Inflammatory macrophage (primary cell): Measurements from ENCODE around the gene SGO2.
A peak's percentile ranks its signal among the peaks of the same experiment; 100 is the strongest.

ENCODE experiments used
- DNase-seq, 2 donors: peaks; one replicate each; pipeline ENCODE4 v3.0.0-alpha.2; 2020 to 2022
- total RNA-seq, 18 experiments: gene quantifications; one replicate each; lab custom pipeline; 2026; ENCODE audit warnings: mixed read lengths in 6 of 18, inconsistent platforms in 2 of 18; lab: John Stamatoyannopoulos, UW

The SGO2 gene, protein sequence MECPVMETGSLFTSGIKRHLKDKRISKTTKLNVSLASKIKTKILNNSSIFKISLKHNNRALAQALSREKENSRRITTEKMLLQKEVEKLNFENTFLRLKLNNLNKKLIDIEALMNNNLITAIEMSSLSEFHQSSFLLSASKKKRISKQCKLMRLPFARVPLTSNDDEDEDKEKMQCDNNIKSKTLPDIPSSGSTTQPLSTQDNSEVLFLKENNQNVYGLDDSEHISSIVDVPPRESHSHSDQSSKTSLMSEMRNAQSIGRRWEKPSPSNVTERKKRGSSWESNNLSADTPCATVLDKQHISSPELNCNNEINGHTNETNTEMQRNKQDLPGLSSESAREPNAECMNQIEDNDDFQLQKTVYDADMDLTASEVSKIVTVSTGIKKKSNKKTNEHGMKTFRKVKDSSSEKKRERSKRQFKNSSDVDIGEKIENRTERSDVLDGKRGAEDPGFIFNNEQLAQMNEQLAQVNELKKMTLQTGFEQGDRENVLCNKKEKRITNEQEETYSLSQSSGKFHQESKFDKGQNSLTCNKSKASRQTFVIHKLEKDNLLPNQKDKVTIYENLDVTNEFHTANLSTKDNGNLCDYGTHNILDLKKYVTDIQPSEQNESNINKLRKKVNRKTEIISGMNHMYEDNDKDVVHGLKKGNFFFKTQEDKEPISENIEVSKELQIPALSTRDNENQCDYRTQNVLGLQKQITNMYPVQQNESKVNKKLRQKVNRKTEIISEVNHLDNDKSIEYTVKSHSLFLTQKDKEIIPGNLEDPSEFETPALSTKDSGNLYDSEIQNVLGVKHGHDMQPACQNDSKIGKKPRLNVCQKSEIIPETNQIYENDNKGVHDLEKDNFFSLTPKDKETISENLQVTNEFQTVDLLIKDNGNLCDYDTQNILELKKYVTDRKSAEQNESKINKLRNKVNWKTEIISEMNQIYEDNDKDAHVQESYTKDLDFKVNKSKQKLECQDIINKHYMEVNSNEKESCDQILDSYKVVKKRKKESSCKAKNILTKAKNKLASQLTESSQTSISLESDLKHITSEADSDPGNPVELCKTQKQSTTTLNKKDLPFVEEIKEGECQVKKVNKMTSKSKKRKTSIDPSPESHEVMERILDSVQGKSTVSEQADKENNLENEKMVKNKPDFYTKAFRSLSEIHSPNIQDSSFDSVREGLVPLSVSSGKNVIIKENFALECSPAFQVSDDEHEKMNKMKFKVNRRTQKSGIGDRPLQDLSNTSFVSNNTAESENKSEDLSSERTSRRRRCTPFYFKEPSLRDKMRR
- total RNA-seq, result 4.4 to 40.9 (median 18.8) reads per million in 18 experiments

DNA sequence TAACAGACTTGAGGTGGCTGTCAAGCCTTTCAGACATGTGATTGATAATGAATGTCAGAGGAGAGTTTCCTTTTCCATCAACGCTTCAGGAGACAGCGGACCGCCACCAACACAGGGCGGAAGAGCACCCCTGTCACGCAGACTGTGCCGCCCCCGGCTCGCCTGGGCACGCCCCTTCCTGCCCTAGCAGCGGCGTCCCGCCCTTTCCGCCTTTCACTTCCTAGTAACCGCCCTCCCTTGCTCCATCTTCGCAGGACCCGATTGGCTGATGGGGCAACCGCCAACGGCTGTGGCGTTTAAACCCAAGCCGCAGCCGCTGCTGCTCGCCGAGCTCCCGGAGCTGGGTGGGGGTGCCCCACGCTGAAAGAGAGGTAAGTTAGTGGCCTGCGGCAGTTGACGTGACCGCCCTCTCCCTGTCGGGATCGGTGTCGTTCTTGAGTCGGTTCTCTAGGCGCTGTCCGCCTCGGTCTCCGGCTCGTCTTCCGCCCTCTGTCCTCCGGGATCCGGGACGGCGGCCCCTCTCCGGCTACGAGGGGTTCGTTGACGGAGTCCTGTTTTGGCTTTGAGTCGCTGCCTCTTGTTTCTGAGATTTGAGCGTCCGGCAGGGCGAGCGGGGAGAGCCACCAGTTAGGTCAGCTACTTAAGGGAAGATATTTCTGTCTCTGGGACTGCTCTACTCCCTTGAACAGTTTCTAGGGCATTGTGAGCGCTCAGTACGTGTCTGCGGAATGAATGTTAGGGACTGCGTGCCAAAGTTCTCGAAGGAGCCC lies at the start of gene SGO2:
Gene SGO2, plus strand, starts transcription at position 326 of the 770 bp plus-strand sequence. CDS start 6,769 bp downstream, outside the sequence.
- DNase-seq, result peak; percentile 97

GRCh38 chr2:200476836-200477235 lies 49.2 kb upstream of the SGO2 start:
- DNase-seq, result no peak

GRCh38 chr2:200477667-200478131 lies 48.3 kb upstream of the SGO2 start:
- no peak for DNase-seq

GRCh38 chr2:200479692-200480265 lies 46.2 kb upstream of the SGO2 start:
- no peak for DNase-seq

DNA sequence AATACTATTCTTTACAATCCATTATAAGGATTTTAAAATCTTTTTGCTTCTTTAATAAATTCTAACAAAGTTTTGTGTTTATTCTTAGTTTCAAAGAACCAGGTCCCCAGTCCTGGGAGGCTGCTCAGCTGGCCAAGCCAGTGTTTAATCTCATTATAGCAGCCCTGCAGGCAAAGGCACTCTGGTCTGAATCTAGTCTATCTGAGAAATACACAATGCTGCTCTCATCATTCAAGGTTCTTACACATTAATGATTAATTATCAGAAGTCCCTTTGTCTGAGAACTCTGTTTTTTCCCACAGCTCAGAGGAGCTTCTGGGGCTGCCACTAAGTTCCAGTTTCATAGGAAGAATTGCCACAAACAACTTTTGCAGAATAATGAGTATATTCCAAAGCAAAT lies 43.8 kb upstream of the SGO2 start:
- no peak for DNase-seq

DNA sequence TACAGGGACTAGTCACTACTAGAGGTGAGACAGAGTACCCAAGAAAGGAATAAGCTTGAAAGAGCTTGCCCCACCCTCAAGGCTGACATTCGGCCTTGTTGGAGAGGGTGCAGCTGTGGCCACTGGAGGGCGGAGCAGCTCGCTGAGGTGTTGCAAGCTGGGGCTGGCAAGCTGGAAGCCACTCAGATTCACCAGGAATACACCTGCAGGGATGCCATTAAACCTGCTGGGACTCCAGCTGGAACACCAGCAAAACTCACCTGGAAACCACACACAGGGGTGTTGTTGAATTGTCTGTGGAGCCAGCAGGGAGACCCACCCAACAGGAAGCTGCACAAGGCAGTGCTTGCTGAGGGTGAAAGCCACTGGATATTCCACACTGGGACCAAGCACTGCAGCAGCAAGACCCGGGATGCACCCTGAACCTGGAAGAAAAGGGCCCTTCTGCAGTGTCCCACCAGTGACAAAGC lies 42.2 kb upstream of the SGO2 start:
- peak; percentile 4 to 11 for DNase-seq

DNA sequence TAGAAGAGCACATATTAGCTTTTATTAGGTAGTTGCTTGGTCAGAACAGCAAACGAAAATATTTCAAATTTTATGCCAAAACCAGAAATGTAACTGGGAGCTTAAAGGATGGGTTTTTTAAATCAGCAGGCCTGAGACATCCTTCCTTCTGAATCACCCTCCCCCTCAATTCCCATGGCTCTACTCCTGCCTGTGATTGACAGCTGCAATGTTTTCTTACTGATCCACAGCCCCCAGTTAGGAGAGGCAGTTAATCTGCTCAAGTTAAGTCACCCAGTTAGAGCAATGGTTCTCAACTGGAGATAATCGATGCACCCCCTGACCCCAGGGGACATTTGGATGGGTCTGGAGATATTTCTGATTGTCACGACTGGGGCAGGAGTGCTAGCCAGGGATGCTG lies 41.1 kb upstream of the SGO2 start:
- DNase-seq, result no peak

- no peak for DNase-seq
Measured at GRCh38 chr2:200486529-200486928, 39.5 kb upstream of the SGO2 start.

DNA sequence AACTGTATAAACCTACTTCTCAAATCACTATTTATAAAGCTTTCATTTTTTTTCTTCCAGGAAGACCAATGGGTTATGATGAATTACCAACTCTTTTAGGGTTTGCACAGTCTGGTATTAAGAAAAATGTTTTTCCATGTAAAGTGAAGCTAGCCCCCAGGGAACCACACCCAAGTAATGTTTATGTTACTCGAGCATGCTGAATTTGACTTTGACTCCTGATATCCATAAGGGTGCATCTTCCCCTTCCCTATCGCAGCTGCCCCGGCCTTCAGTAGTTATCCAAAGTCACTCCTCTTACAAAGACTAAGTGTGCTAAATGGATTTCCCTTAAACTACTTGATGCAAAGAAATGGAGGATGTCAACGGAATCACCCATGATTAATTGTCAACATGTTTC lies 37.8 kb upstream of the SGO2 start:
- no peak for DNase-seq

DNA sequence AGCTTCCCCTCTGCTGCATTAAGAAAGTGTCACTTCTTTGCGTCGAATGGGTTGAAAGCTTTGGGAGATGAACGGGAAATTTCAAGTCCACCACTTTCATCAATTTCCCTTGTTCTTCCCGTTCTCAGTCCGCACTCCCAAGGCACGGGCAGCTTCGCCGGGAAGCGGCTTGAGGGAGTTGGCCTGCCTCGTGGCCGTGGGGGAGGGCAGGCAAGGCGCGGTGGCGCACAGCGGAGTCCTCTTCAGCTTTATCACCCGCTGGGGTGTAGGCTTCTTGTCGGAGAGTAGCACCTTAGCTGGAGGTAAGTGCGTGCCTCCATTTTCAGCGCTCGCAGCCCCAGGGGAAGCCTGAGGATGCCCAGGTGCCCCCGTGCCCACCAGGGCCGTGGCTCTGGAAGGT lies 36.0 kb upstream of the SGO2 start:
- DNase-seq, result no peak

DNA sequence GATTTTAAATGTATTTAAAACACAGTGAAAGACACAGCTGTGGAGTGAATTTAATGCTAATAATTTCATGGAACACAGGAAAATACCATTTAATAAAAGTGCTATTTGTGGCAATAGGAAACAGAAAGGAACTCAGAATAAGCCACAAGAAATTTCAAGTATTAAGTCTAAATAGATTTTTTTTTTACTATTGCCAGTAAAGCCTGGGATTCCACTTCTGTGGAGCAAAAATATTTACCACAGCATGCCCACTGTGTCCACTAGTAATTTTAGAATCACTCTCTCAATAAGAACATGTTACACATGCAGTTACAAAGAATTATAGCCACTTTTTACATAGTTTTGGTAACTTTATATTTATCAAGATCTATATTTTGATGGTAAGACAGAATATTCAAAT lies 33.4 kb upstream of the SGO2 start:
- no peak for DNase-seq

DNA sequence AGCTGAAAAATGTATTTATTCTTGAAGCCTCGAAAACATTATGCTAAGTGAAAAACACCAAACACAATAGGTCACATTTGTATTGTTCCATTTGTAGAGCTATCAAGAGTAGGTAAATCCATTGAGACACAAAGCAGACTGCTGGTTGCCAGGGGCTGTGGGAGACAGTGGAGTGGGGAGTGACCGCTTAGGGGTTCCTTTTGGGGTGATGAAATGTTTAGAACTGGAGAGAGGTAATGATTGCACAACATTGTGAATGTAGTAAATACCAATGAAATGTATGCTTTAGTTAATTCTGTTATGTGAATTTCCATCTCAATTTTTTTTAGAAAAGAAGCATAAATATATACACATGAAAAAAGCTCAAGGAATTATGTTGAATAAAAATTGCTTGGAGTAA lies 32.0 kb upstream of the SGO2 start:
- no peak for DNase-seq

DNA sequence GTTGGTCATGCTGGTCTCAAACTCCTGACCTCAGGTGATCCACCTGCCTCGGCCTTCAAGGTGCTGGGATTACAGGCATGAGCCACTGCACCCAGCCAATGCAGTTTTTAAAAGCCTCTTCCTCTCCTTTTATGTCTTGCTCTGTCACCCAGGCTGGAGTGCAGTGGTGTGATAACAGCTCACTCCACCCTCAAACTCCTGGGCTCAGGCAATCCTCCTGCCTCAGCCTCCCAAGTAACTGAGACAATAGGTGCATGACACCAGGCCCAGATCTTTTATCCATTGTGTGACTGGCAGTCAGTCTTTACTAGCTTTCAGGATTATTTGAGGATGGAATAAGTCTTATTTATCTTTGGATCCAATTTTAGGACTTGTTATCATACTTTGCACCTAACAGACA lies 29.3 kb upstream of the SGO2 start:
- no peak for DNase-seq

DNA sequence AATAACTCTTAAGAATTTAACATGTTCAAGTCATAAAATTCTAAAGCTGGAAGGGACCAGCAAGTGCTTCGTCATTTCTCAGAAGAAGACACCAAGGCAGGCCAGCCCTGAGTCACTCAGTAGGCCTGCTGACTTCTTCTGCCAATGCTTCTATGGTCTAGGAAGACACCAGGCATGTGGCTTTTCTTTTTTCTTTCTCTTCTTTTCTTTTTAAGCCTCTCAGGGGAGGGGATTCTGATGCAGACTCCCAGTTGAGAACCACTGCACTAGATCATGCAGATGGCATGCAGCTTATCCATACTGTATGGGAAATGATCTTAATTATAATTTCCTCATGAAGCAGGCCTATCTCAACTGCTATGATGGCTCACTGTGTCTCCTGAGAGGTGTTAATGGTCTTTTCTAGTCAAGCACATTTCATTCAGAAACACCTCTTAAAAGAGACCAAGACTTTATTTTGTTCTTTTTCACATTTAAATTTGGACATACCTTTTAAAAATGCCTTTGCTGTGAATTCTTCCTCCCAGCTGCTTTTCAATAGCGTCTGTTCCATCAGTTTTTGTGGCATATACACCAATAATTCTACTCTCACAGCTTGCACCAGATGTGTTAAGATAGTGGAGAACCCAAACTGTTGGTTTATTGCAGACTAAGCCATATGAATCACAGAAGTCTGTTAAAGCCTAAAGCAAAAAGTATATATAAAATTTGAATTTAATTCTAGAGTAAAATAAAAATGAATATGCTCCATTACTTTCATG lies 27.4 kb upstream of the SGO2 start:
- no peak for DNase-seq

GRCh38 chr2:200502196-200502595 lies 23.8 kb upstream of the SGO2 start:
- no peak for DNase-seq

- DNase-seq, result no peak
Measured at GRCh38 chr2:200506679-200507078, 19.3 kb upstream of the SGO2 start.

- no peak for DNase-seq
Measured at GRCh38 chr2:200507179-200507578, 18.8 kb upstream of the SGO2 start.

- peak in 1 of 2 donors; percentile 3 for DNase-seq
Measured at GRCh38 chr2:200509235-200509611, 16.8 kb upstream of the SGO2 start.

- DNase-seq, result peak; percentile 93 to 94
Measured at GRCh38 chr2:200509612-200510433, 16.2 kb upstream of the SGO2 start, which contains the start of gene KCTD18. Gene KCTD18, minus strand, starts transcription at chr2:200510068. Its CDS starts 3,052 bp downstream, at chr2:200507016.

GRCh38 chr2:200515155-200515554 lies 10.9 kb upstream of the SGO2 start:
- DNase-seq, result no peak
